DND-41 (cell line): ENCODE measurements around the gene TEAD1.

ENCODE experiments used
- EZH2 ChIP-seq: IDR thresholded peaks from 3 replicates; pipeline ENCODE4 v1.6.1; 2012; ENCODE audit warnings: borderline replicate concordance, low read depth, mild to moderate bottlenecking, moderate library complexity, low read length, inconsistent platforms; ENCODE audit not compliant: severe bottlenecking
- TF ChIP-seq, protein P1 (sequence below): IDR thresholded peaks from 2 replicates; pipeline ENCODE4 v1.5.1; 2012; ENCODE audit warnings: borderline replicate concordance, low read length, moderate library complexity, mild to moderate bottlenecking; ENCODE audit not compliant: poor library complexity, severe bottlenecking; ENCODE audit errors: extremely low read depth

DNA sequence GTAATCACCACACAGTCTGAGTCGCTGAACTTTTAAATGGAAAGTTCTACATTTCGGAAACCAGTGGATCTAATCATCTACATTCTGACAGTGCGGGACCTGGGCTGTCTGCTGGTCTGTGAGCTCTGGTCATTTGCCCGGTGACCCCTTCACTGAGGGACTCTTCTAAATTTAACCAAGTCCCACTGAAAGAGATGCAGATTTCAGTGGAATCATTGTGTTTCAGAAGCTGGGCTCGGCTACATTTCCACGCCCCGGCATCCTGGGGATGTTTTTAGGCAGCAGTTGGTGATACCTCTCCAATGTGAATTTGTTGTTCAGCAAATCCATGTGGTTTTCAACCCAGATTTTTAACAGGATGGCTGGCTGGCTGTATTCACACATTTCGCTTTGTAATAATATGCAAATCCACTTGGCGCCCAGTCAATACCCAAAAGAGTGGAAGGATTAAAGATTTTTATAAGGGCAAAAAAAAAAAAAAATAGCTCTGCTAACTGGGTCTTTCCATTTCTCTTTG is 189.4 kb downstream of the TEAD1 start:
- TF ChIP-seq, protein P1, sequence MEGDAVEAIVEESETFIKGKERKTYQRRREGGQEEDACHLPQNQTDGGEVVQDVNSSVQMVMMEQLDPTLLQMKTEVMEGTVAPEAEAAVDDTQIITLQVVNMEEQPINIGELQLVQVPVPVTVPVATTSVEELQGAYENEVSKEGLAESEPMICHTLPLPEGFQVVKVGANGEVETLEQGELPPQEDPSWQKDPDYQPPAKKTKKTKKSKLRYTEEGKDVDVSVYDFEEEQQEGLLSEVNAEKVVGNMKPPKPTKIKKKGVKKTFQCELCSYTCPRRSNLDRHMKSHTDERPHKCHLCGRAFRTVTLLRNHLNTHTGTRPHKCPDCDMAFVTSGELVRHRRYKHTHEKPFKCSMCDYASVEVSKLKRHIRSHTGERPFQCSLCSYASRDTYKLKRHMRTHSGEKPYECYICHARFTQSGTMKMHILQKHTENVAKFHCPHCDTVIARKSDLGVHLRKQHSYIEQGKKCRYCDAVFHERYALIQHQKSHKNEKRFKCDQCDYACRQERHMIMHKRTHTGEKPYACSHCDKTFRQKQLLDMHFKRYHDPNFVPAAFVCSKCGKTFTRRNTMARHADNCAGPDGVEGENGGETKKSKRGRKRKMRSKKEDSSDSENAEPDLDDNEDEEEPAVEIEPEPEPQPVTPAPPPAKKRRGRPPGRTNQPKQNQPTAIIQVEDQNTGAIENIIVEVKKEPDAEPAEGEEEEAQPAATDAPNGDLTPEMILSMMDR = no peak
- no peak for TF ChIP-seq EZH2
